IMR-90 (cell line): ENCODE results near the gene KRTAP5-6.

Experiments
- CTCF ChIP-seq: conservative IDR thresholded peaks from 2 replicates; pipeline ENCODE4 v1.5.1; 2012; ENCODE audit warnings: mild to moderate bottlenecking, low read depth, low read length, improper control_type of control experiment
- POLR2A ChIP-seq: IDR thresholded peaks from 2 replicates; pipeline ENCODE4 v1.6.1; 2012; ENCODE audit warnings: mild to moderate bottlenecking, low read depth, low read length
- RFX5 ChIP-seq: IDR thresholded peaks from 2 replicates; pipeline ENCODE4 v1.8.0; 2012; ENCODE audit warnings: low read depth, mild to moderate bottlenecking, low read length, moderate library complexity

DNA sequence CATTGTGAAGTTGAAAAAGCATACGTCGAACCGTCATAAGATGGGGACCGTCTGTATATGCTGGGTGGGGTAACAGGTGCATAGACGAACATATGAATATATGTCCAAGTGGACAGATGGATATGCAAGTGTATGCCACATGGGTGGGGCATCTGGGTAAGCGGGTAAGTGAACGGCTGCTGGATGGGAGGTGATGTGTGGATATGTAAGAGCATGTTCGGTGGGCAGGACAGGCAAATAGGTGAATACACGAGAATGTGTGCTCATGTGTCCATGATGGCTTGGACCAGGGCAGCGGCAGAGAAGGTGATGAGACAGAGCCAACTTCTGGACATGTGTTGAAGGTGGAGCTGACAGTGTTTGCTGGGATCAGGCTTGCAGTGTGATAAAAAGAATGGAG is 41.4 kb downstream of the KRTAP5-6 start:
- TF ChIP-seq CTCF (no peak), POLR2A (no peak), RFX5 (no peak)
